H1 (cell line): ENCODE measurements around the gene PSORS1C2. TPM values are rescaled to one million over a fixed set of nuclear protein-coding genes. Genes with fewer than 3 reads are reported as not detected.

Experiments used
- BRCA1 ChIP-seq: IDR thresholded peaks from 2 replicates; pipeline ENCODE4 v1.6.1; 2012; ENCODE audit warnings: low read depth, low read length, improper control_type of control experiment
- CHD1 ChIP-seq: IDR thresholded peaks from 2 replicates; pipeline ENCODE4 v1.6.1; 2012; ENCODE audit warnings: low read depth, low read length, improper control_type of control experiment
- CTBP2 ChIP-seq: IDR thresholded peaks from 2 replicates; pipeline ENCODE4 v1.7.0; 2011; ENCODE audit warnings: borderline replicate concordance, mild to moderate bottlenecking, moderate library complexity, mixed read lengths, low read length; ENCODE audit not compliant: insufficient read depth, insufficient read length
- GABPA ChIP-seq: IDR thresholded peaks from 2 replicates; pipeline ENCODE4 v1.6.1; 2011; ENCODE audit warnings: mild to moderate bottlenecking, low read length, moderate library complexity, borderline replicate concordance; ENCODE audit not compliant: insufficient read depth
- JUND ChIP-seq: IDR thresholded peaks from 2 replicates; pipeline ENCODE4 v1.6.1; 2011; ENCODE audit warnings: mild to moderate bottlenecking, improper control_type of control experiment, low read length
- KDM4A ChIP-seq: IDR thresholded peaks from one replicate; pipeline ENCODE4 v1.7.1; 2012; ENCODE audit warnings: low read depth, mild to moderate bottlenecking, moderate library complexity, low read length, inconsistent platforms; ENCODE audit not compliant: severe bottlenecking
- POLR2AphosphoS5 ChIP-seq: IDR thresholded peaks from 2 replicates; pipeline ENCODE4 v1.6.1; 2011; ENCODE audit warnings: low read depth, low read length
- RAD21 ChIP-seq, 2 experiments: IDR thresholded peaks in 1 of 2; conservative IDR thresholded peaks in 1 of 2; 2 replicates each; pipeline ENCODE4 v1.6.1; 2011; ENCODE audit warnings: low read depth in 2 of 2, low read length in 2 of 2, improper control_type of control experiment in 1 of 2, inconsistent platforms in 1 of 2, mild to moderate bottlenecking in 1 of 2, moderate library complexity in 1 of 2
- SAP30 ChIP-seq: fragments of 300-600 bp; sonication (generic); IDR thresholded peaks from 2 replicates; pipeline ENCODE4 v1.7.1; 2012; ENCODE audit warnings: low read length, moderate library complexity, mild to moderate bottlenecking, inconsistent platforms; ENCODE audit not compliant: insufficient read depth, insufficient replicate concordance
- SIX5 ChIP-seq: IDR thresholded peaks from 2 replicates; pipeline ENCODE4 v1.6.1; 2011; ENCODE audit warnings: mild to moderate bottlenecking, low read depth, low read length
- TBP ChIP-seq: IDR thresholded peaks from 2 replicates; pipeline ENCODE4 v1.6.1; 2011; ENCODE audit warnings: low read depth, low read length, improper control_type of control experiment
- polyA plus RNA-seq, 7 experiments: library from polyadenylated mRNA; depleted of rRNA in 3 of 7; stranded (reverse) in 5 of 7; unstranded in 2 of 7; fragments of >200 nt in 5 of 7; fragments of 200-250 nt in 2 of 7; gene quantifications; 1 replicate in 5 of 7; 2 replicates in 1 of 7; 4 replicates in 1 of 7; pipeline versions ENCODE4 v1.2.1 to v1.2.3, GENCODE V29; 2011 to 2013; ENCODE audit warnings: missing spikeins in 2 of 7, mixed read lengths in 2 of 7
- total RNA-seq: library from RNA; stranded (reverse); fragmentation: NEBNext Ultra II Directional; extraction: Animal tissue kit (Norgen Biotek cat#: 25700); gene quantifications from 2 replicates; pipeline ENCODE4 v1.2.1, GENCODE V29; 2021
- TF ChIP-seq, protein P1 (sequence below): IDR thresholded peaks from 2 replicates; pipeline ENCODE4 v1.6.1; 2011; ENCODE audit warnings: low read length, improper control_type of control experiment
- TF ChIP-seq, protein P2 (sequence below): IDR thresholded peaks from 2 replicates; pipeline ENCODE4 v1.6.1; 2012; ENCODE audit warnings: low read length, inconsistent platforms

Gene PSORS1C2
- total and polyA plus RNA-seq, 2 of the 8 experiments (the other 6 are each of a cell fraction or from before 2014, with no cell fraction given), result 0.11 TPM; not detected in 1

- TF ChIP-seq BRCA1 (no peak), JUND (no peak; the same call in 1 of the 2 replicates), SAP30 (peak; percentile 46), RAD21 (IDR thresholded peaks at IDR 0.05 in 1 of 2, conservative IDR thresholded peaks at IDR 0.05 in 1 of 2; ENCODE audit: low read depth in 2 of 2, low read length in 2 of 2) (peak in 1 of 2 experiments; percentile 16; a peak in 1 of 4 replicates), KDM4A (no peak), CTBP2 (no peak), CHD1 (no peak), SIX5 (no peak), POLR2AphosphoS5 (no peak; the same call in none of the 2 replicates), GABPA (no peak), TBP (peak; percentile 75; the same call in 1 of the 2 replicates)
- TF ChIP-seq, protein P1, sequence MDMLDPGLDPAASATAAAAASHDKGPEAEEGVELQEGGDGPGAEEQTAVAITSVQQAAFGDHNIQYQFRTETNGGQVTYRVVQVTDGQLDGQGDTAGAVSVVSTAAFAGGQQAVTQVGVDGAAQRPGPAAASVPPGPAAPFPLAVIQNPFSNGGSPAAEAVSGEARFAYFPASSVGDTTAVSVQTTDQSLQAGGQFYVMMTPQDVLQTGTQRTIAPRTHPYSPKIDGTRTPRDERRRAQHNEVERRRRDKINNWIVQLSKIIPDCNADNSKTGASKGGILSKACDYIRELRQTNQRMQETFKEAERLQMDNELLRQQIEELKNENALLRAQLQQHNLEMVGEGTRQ, result no peak
- TF ChIP-seq, protein P2, sequence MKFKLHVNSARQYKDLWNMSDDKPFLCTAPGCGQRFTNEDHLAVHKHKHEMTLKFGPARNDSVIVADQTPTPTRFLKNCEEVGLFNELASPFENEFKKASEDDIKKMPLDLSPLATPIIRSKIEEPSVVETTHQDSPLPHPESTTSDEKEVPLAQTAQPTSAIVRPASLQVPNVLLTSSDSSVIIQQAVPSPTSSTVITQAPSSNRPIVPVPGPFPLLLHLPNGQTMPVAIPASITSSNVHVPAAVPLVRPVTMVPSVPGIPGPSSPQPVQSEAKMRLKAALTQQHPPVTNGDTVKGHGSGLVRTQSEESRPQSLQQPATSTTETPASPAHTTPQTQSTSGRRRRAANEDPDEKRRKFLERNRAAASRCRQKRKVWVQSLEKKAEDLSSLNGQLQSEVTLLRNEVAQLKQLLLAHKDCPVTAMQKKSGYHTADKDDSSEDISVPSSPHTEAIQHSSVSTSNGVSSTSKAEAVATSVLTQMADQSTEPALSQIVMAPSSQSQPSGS, result peak; percentile 61; the same call in 1 of the 2 replicates
Observed at GRCh38 chr6:31172973-31173384, 34.1 kb upstream of the PSORS1C2 start (continued).
